ENCODE results near the gene TCF12.

- TF ChIP-seq CTCF (IDR thresholded peaks at IDR 0.05) (no peak), EP300 (IDR thresholded peaks at IDR 0.05) (no peak), POLR2A (IDR thresholded peaks at IDR 0.05; ENCODE audit: low read depth) (no peak), POLR2AphosphoS5 (IDR thresholded peaks at IDR 0.05) (no peak)
These were observed 379.8 kb downstream of the TCF12 start for GRCh38 chr15:57298204-57298603.

Data from esophagus muscularis mucosa (tissue), 4 donors.